A204.1 (cell line): Measurements from ENCODE around the gene UQCRHL.

Experiments
- FAIRE-seq: peaks from 2 replicates; lab custom pipeline; 2012; peaks lifted over from hg19 to GRCh38; lab: Jason Lieb, UNC

The UQCRHL gene

GRCh38 chr1:15797614-15798390 is 9.6 kb downstream of the UQCRHL start:
- FAIRE-seq: no peak

- no peak for FAIRE-seq
These were observed 11.4 kb downstream of the UQCRHL start for GRCh38 chr1:15796086-15796462.

DNA sequence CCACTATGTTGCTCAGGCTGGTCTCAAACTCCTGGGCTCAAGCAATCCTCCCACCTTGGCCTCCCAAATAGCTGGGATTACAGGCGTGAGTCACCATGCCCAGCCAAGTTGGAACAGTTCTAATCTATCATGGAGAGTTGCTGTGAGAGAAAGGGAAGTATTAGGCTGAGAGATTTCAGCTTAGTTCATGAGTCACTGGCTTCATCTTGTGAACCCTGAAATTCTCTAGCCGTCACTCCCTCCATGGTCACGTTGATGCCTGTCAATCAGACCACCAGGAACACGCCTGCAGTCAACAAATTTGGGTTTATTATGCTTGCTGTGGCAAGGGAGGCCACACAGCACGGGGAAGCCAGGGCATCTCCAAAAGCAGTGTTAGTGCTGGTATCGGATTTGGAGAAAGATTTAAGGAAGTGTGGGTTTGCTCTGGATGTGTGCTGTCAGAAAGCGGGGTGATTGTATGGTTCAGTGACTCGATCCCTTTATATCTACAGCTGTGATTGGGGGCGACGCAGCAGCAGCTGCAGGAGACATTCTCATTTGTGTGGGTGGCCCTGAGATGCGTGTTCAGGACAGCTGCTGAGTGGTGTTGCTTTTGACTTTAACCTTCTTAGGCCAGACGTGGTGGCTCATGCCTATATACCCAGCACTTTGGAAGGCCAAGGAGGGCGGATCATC is 18.7 kb downstream of the UQCRHL start:
- FAIRE-seq: no peak

- no peak for FAIRE-seq
These were observed 20.9 kb downstream of the UQCRHL start for GRCh38 chr1:15786581-15786980.

- FAIRE-seq: no peak
These were observed 21.8 kb downstream of the UQCRHL start for GRCh38 chr1:15785683-15786082.

GRCh38 chr1:15777909-15778707 is 29.3 kb downstream of the UQCRHL start:
- FAIRE-seq: no peak

DNA sequence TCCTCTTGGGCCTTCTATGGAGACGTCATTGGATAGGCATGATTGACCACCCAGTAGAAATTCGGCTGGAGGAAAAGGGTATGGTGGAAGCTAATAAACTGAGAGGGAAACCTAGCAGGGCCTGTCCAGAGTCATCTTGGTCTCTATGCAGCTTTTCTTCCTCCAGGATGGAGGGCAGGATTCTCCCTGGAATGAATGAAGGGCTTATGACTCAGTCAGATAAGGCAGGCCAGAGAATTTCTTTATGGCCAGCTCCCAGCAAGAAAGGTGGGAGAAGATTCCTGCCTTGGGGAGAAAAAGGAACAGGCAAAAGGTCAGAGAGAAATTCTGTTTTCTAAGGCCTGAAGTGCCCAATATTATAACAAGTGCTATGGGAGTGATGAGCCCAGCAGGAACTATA is 31.7 kb downstream of the UQCRHL start:
- no peak for FAIRE-seq

DNA sequence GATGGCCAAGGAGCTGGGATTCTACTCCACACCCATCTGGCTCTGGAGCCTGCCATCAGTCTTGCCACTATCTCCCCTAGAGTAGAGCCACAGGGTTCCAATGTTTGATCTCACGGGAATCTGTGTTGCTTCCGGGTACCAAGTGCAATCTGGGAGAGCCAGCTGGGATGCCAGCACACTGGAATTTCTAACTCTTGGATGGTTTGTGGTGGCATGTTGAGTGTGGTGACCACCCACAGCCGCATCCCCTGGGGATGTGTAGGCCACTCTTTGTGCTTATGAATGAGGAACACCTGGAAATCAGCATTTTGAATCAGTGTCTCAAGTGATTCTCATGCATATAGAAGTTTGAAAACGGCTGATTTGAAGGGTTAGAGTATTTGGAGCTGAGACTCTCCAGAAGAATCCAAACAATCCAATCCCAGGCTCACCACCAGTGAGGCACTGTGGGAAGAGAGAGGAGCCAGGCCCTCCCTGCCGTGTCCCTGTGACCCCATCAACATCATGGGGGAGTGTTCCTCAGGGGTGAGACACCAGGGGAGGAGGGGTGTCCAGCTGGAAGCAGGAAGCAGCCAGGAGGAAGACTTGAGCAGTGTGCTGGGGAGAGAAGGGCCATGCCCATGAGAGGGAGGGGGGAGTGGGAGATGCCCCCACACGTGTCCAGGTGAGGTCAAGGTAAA is 35.5 kb downstream of the UQCRHL start:
- FAIRE-seq: no peak

- no peak for FAIRE-seq
These were observed 37.0 kb downstream of the UQCRHL start for GRCh38 chr1:15770313-15770962.

DNA sequence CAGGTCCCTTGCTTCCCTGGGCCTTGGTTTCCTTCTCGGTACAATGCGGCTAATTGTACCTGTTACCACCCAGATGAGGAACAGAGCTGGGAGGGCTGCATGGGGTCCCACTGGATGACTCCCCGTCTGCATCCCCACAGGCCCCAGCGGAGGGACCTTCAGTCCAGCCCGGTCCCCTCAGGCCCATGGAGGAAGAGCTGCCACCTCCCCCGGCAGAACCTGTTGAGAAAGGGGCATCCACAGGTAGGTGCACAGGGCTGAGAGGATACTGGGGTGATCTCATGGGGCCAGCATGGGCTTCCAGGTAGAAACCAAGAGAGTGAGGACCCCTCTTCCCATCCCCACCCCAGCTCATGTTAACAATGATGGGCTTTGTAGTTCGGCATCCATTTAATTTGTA is 39.1 kb downstream of the UQCRHL start:
- FAIRE-seq: no peak

- no peak for FAIRE-seq
These were observed 39.5 kb downstream of the UQCRHL start for GRCh38 chr1:15767941-15768340.

- FAIRE-seq: no peak
These were observed 41.8 kb downstream of the UQCRHL start for GRCh38 chr1:15765495-15766194.

- no peak for FAIRE-seq
These were observed 42.6 kb downstream of the UQCRHL start for GRCh38 chr1:15764890-15765289.

DNA sequence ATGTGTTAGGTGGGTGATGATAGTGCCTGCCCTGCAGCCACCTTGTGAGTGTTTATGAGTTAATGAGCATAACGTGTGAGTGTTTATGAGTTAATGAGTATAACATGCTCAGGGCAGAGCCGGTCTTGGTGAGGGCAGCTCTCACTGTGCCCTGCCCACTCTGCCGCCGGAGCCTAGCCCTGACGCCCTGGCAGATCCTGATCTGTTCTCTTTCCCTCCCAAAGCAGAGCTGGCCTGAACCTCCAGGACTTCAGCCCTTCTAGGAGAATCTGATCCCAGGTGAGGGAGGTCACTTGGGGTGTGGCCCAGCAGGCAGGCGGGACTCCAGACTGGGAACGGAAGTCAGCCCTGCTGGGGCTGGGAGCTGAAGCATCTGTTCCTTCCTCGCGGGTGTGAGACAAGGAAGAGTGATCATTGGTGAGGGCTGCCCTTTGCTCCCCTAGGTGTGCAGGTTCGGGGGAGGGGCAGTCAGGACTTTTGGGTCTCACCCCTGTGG is 43.1 kb downstream of the UQCRHL start:
- FAIRE-seq: no peak

GRCh38 chr1:15762546-15762945 is 44.9 kb downstream of the UQCRHL start:
- no peak for FAIRE-seq

DNA sequence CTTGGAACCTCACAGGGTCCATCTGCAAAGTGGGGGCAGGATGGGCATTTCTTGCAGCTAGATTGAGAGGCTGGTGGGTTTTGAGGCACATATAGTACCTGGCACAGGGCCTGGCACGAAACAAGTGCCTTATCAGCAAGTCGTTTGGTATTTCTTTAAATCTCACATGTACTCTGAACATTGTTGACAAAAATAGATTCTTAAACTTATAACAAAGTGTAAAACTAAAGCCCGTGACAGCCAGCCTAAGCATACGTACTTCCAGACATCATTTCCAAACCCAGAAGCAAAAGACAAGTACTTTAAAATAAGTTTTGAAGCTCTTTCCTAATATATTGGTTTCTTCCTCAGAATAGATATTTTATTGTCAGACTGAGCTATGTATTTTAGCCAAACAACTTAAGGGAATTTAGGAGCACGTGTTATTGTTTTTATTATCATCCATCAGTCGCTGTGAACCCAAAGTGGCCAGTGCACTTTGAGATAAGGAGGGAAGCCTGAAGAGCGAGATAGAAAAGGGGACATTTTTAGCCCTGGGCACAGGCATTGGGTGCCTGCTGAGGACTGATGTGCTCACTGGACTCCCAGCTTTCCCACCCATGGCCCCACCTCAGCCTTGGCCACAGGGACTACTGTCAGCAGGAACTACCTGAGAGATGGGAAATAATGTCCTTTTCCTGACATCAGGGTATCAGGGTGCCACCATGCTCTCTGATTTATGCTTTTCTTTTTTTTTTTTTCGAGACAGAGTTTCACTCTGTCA is 45.9 kb downstream of the UQCRHL start:
- no peak for FAIRE-seq

GRCh38 chr1:15760520-15761211 is 46.8 kb downstream of the UQCRHL start:
- FAIRE-seq: no peak

- FAIRE-seq: no peak
These were observed 48.3 kb downstream of the UQCRHL start for GRCh38 chr1:15758953-15759661.

- no peak for FAIRE-seq
These were observed 49.0 kb downstream of the UQCRHL start, which contains the start of gene FBLIM1 for GRCh38 chr1:15758343-15758931. FBLIM1 (plus strand) TSS chr1:15758795; CDS start chr1:15764984, 6,189 bp downstream.
